ENCODE data around the gene BCL11B.

The BCL11B gene

GRCh38 chr14:99254328-99255009, 17.5 kb downstream of the BCL11B start:
- no peak for DNase-seq (ENCODE audit: low spot score)

- DNase-seq (ENCODE audit: low spot score), result no peak
Observed at GRCh38 chr14:99253890-99254289, 18.1 kb downstream of the BCL11B start.

DNA sequence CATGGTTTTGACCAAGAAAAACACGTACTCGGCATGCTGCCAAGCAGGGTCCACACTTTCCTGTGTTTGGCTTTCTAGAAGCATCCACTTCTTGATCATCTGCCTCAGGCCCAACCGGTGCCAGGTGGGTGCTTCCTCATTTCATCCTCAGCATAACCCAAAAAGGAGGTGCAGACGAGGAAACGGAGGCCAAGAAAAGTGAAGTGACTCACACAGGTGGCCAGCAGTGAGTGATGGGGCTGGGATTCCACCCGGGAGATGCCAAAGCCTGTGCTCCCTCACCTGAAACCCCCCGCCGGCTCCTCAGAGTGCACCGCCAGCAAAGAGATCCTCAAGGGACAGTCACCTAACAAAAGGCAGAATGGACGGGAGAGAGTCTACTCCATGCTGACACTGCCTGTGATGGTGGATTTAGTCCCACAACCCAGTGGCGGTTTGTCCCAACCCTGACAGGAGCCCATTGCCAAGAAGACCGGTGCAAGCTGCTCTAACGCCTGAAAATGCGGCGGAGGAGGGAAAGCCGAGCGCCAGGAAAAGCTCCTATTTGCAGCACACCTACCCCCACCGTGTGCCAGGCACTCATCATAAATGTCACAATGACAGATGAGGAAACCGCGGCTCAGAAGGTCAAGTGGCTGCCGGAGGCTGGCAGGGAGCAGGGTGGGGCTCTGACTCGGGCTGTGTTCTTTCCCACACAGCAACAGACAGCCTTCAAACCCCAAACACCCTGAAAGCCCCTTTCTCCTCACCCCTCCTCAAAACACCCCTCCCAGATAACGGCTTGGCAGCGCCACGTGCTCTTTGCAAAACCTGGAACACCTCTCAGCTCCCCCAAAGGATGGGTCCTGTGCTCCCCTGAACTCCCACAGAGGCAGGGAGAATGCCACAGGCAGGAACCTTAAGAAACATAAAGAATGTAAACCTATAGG, 18.8 kb downstream of the BCL11B start:
- DNase-seq (ENCODE audit: low spot score), result no peak

DNA sequence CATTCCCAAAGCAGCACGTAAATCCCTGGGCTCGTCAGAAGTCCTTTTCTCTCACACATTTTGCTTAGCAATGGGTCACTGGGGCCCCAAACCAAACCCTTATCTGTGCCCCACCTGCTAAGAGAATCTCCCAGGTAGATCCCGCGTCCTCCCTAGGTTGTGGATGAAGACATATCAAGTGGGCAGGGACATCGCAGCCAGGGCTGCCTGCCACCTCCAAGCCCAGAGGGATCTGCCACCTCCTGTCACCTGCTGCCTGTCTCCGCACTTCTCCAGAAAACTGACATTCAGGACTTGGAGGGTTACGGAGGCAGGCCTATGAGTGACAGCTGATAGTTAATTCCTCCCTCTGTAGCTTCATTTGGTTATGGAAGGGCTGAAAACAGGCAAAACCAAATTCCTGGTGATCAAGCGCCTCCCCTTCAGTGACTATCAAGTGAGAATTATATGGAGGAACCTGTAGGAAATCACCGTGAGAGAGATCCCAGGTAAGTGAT, 19.5 kb downstream of the BCL11B start:
- DNase-seq (ENCODE audit: low spot score), result no peak

DNA sequence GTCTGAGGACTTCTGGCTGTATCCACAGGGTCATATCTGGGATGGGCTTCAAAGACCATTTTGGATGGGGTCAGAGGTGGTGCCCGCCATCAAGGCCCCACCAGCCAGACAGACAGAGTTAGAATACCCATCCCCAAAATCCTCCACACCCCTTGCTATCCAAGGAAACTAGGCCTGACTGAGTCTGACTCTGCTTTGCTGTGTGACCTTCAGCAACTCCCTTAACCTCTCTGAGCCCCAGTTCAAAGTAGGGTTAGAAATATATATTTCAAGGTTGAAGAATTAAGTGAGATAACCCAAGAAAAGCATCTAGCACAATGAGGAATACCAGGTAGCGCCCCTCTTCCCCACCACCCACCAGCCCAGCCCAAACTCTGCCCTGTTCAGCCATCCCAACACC, 20.3 kb downstream of the BCL11B start:
- no peak for DNase-seq (ENCODE audit: low spot score)

GRCh38 chr14:99250636-99251208, 21.3 kb downstream of the BCL11B start:
- DNase-seq (ENCODE audit: low spot score), result no peak

DNA sequence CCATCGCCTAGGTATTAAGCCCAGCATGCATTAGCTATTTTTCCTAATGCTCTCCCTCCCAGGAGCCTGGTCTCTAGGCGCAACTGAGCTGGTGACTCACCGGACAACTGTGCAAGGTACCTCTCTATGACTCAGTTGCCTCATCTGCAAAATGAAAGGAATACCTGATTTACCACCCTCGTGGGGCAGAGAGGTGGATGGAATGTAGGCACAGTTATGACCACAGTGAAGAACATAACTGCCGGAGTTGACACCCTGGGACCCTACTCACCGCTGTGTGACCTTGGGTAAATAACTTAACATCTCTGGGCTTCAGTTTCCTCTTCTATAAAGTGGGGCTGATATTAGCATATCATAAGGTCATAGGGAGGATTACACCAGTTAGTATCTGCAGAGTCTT, 22.6 kb downstream of the BCL11B start:
- DNase-seq (ENCODE audit: low spot score), result no peak

DNA sequence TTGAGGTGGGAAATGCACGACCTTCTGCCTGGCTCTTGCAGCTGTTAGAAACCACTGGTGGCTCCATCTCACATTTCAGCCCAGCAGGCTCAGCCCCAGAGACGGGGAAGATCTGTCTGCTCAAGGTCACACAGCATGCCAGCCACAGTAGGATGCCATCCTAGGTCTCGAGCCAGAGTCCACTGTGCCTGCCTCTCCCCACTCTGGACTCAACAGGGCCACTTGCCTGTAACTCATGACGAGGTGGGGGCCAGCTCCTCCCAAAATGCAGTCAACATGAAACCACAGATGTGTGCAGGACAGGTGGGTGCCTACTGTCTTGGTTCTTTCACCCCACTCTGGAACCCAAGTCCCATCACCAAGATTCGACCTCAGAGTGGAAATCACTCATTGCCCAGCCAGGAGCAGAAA, 23.2 kb downstream of the BCL11B start:
- DNase-seq (ENCODE audit: low spot score), result no peak

- no peak for DNase-seq (ENCODE audit: low spot score)
Observed at GRCh38 chr14:99247772-99248171, 24.2 kb downstream of the BCL11B start.

- no peak for DNase-seq (ENCODE audit: low spot score)
Observed at GRCh38 chr14:99247101-99247729, 24.8 kb downstream of the BCL11B start.

DNA sequence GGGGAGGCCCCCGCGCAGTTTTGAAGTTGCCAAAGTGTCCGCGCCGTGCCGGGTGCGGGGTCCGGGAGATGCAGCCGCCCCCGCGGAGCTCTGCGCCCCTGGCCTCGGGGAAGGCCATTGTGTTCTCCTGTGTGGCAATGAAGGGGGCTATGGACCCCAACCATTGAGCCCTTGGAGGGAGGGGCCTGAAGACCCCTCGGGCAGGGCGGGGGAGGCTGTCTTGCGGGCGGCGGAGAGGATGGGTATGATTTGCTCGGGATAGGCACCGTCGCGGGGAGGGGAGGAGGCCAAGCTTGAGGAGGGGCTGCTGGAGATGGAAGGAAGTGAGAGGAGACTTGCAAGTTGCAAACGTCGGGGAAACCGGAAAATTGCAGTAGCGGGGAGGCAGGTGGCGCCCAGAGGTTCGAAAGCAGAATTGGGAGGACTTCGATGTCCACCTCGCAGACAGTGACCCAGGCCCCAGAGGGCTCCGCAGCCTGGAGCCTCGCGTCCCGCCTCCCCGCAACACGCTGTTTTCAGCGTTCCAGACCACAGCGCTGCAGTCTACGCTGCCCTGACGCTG, 25.4 kb downstream of the BCL11B start:
- DNase-seq (ENCODE audit: low spot score), result no peak

DNA sequence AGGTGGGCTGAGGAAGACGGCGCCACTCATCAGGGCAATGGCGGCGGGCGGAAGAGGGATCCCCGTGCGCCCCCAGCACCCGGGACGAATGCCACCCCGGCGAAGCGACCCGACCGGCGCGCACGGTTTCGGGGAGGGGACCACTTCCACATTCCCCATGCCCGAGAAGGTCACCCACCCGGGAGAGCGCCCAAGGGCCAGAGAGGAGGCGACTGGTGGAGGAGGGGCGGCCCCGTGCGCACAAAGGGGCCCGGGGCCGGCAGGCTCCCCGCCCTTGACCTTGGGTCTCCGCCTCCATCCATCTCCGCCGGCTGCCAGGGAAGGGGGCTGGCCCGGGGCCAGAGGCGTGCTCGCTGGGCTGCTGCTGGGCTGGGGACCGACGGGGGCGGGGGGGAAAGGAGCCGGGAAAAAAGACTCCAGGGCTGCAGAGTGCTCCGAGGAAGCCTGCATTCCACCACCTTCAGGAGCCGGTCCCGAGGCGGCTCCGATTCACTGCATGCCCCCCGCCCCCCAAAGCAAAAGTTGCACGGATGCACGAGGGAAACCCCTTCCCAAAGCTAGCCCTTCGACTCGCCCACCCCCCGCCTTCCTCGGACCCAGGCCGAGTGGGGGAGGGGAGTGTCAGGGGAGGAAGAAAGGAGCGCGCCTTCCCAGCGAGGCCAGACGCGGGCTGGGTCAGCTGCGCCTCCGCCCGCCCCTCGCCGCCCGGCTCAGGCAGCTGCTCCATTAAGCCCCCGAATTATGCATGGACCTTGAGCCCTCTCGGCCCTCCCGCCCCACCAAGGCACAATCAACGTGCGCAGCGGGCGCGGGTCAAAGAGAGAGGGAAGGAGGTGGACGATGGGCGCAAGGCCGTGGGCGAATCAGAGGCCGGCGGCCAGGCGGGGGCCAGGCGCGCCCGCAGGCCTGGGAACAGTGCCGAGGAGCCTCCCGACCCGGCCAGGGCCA, 26.2 kb downstream of the BCL11B start:
- DNase-seq (ENCODE audit: low spot score), result no peak

GRCh38 chr14:99244941-99245563, 26.9 kb downstream of the BCL11B start:
- DNase-seq (ENCODE audit: low spot score), result no peak

GRCh38 chr14:99244367-99244901, 27.6 kb downstream of the BCL11B start:
- no peak for DNase-seq (ENCODE audit: low spot score)

GRCh38 chr14:99242816-99243721, 28.9 kb downstream of the BCL11B start:
- no peak for DNase-seq (ENCODE audit: low spot score)

DNA sequence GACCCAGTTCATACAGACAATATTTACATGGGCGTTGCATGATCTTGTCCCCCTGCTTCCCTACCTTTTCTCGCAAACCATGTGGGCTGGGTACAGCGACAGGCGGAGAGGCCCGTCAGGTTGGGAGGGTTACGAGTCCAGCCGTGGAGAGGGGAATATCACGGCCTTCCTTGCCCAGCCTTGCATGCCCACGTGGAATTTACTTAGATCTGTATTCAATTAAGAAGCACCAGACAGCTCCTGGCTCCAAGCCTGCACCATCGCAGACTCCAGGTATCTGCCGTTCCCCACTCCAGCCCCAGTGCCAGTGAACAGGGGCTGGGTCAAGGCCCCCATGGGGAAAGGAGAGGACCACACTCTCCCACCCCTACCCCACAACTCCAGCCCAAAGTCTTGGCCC, 29.8 kb downstream of the BCL11B start:
- no peak for DNase-seq (ENCODE audit: low spot score)

GRCh38 chr14:99241325-99242010, 30.5 kb downstream of the BCL11B start:
- DNase-seq (ENCODE audit: low spot score), result no peak

DNA sequence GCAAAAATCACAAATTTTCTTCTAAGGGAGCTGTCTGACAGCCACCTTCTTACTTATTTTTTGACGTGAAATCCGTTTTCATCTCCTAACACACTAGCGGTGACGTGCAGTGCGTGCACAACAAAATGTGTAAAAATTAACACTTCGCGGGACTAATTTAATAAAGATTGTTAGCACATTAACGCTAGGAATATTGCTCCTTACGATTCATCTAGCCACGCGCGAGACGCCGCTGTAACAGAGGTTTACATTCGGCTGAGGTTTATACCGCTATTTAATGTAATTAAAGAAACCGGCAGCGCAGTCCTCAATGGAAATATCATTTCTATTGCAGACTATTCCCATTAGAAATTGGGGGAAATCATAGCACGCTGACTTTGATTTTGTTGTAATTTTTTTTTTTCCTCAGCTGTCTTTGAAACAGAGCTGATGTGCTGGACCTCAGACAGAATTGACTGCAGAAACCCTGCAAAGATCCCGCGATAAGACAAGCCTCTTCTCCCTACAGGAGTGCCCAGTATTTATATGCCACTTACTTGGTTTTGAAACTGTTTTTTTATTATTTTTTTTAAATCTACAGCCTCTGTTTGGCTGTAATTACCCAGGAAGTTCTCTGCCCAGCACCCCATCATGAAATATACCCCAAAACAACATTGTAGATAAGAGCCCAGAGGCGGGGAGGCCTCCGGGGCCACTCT, 31.2 kb downstream of the BCL11B start:
- no peak for DNase-seq (ENCODE audit: low spot score)
